ENCODE measurements around the gene CACHD1.

Gene CACHD1

GRCh38 chr1:64469977-64470664 lies at the start of gene CACHD1:
TSS of gene CACHD1 (plus strand) at chr1:64470129. CDS start at chr1:64470745, 616 bp downstream.
- peak; percentile 61 for DNase-seq (ENCODE audit: extremely low spot score)
- TF ChIP-seq CTCF (IDR thresholded peaks at IDR 0.05; ENCODE audit: control extremely low read depth, extremely low read depth, low read depth, missing control alignments), result no peak
- ChIA-PET POLR2A (no interaction called here), CTCF (no interaction called here)

DNA sequence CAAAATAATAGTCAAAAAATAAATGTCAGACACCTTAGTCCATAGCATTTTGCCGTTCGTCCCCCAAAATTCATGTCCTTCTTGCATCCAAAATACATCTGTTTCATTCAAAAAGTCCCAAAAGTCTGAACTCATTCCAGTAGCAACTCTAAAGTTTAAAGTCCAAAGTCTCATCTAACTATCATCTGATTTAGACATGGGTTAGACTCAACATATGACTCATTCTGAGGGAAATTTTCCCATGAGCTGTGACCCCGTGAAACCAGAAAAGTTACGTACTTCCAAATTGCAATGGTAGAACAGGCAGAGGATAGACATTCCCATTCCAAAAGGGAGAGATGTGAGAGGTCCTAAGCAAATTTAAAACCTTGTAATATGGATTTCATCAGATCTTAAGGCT lies 48.6 kb upstream of the CACHD1 start:
- no peak for DNase-seq (ENCODE audit: extremely low spot score)
- no peak for TF ChIP-seq CTCF (IDR thresholded peaks at IDR 0.05; ENCODE audit: control extremely low read depth, extremely low read depth, low read depth, missing control alignments)
- POLR2A ChIA-PET, result no interaction called here
- CTCF ChIA-PET, result interaction anchor here (1.2 to 1.3 kb wide), 2 partner anchors 15 to 19 kb away, joined by 3 read pairs; no protein-coding TSS in a partner anchor

DNA sequence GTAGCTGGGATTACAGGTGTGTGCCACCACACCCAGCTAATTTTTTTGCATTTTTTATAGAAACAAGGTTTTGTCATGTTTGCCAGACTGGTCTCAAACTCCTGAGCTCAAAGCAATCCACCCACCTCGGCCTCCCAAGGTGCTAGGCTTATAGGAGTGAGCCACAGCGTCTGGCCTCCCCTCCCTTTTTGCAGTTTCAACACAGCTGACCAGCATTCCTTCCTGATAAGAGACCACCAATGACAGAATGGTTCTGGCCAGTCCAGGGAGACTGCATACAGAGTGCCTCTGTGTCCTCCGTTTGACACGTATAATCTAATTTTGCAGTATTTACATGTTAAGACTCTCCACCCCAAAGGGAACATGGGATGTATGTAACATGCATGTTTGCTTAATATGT lies 46.4 kb upstream of the CACHD1 start:
- no peak for DNase-seq (ENCODE audit: extremely low spot score)
- ChIA-PET POLR2A (no interaction called here), CTCF (interaction anchor here (0.9 to 1.5 kb wide), 2 partner anchors 10 to 21 kb away, joined by 3 read pairs; no protein-coding TSS in a partner anchor)
- no peak for TF ChIP-seq CTCF (IDR thresholded peaks at IDR 0.05; ENCODE audit: control extremely low read depth, extremely low read depth, low read depth, missing control alignments)

GRCh38 chr1:64424412-64424811 lies 45.5 kb upstream of the CACHD1 start:
- no peak for TF ChIP-seq CTCF (IDR thresholded peaks at IDR 0.05; ENCODE audit: control extremely low read depth, extremely low read depth, low read depth, missing control alignments)
- ChIA-PET CTCF (interaction anchor here (0.9 to 1.5 kb wide), 3 partner anchors 11 to 20 kb away, joined by 3 read pairs; no protein-coding TSS in a partner anchor), POLR2A (no interaction called here)
- DNase-seq (ENCODE audit: extremely low spot score), result no peak

GRCh38 chr1:64425521-64425920 lies 44.4 kb upstream of the CACHD1 start:
- no peak for DNase-seq (ENCODE audit: extremely low spot score)
- POLR2A ChIA-PET, result no interaction called here
- CTCF ChIA-PET, result no interaction called here
- TF ChIP-seq CTCF (IDR thresholded peaks at IDR 0.05; ENCODE audit: control extremely low read depth, extremely low read depth, low read depth, missing control alignments), result no peak

GRCh38 chr1:64426681-64427080 lies 43.2 kb upstream of the CACHD1 start:
- POLR2A ChIA-PET, result no interaction called here
- DNase-seq (ENCODE audit: extremely low spot score), result no peak
- no peak for TF ChIP-seq CTCF (IDR thresholded peaks at IDR 0.05; ENCODE audit: control extremely low read depth, extremely low read depth, low read depth, missing control alignments)
- CTCF ChIA-PET, result no interaction called here
